Panc1 (cell line): ENCODE data around the gene OR9Q2. TPM values are rescaled to one million over a fixed set of nuclear protein-coding genes. Genes with fewer than 3 reads are reported as not detected.

Source experiments
- ATAC-seq: fragments of 200-7000 bp; cut with Tn5 transposase; 2 replicates; pipeline ENCODE4 v1.9.1; 2020; ENCODE audit warnings: mild to moderate bottlenecking, moderate library complexity
- BruUV-seq: library from RNA; stranded (reverse); fragments of 400-500 nt; replicated peaks from 2 replicates; lab custom pipeline; 2021; lab: Mats Ljungman, UMichigan
- CTCF ChIA-PET: fragments of 300-600 bp; sonication (Branson Sonifier 250); formaldehyde crosslinking; loops from one replicate; lab custom pipeline; 2022; ENCODE audit warnings: antibody characterized with exemption; lab: Charles Lee
- POLR2A ChIA-PET: fragments of 300-600 bp; sonication (Branson Sonifier 250); formaldehyde crosslinking; loops from one replicate; lab custom pipeline; 2022; ENCODE audit warnings: antibody characterized with exemption; lab: Charles Lee
- DNase-seq: peaks from one replicate; pipeline ENCODE4 v3.0.0-alpha.2; 2010; ENCODE audit warnings: low read depth, low spot score
- H3K27ac ChIP-seq: 2 replicates; pipeline ENCODE4 v1.5.1; 2011; ENCODE audit warnings: mild to moderate bottlenecking, low read length, inconsistent platforms
- H3K27me3 ChIP-seq: fragments of 200-500 bp; sonication (Bioruptor generic); 2 replicates; pipeline ENCODE4 v1.6.0; 2014; ENCODE audit warnings: low read length, inconsistent platforms; ENCODE audit not compliant: control insufficient read depth, insufficient read depth
- H3K36me3 ChIP-seq: fragments of 200-500 bp; sonication (Bioruptor generic); 2 replicates; pipeline ENCODE4 v1.5.1; 2014; ENCODE audit warnings: inconsistent platforms, mild to moderate bottlenecking, low read length, moderate library complexity; ENCODE audit not compliant: control insufficient read depth, insufficient read depth
- H3K4me1 ChIP-seq: 2 replicates; pipeline ENCODE4 v1.5.1; 2011; ENCODE audit warnings: inconsistent platforms, mild to moderate bottlenecking, low read length, moderate library complexity; ENCODE audit not compliant: control insufficient read depth, insufficient read depth
- H3K4me3 ChIP-seq, 2 experiments: 2 replicates each; pipeline ENCODE4 v1.5.1; 2011 to 2012; ENCODE audit warnings: low read depth in 2 of 2, low read length in 2 of 2, mild to moderate bottlenecking in 2 of 2, inconsistent platforms in 1 of 2, moderate library complexity in 1 of 2
- H3K9me3 ChIP-seq: fragments of 200-500 bp; sonication (Bioruptor generic); 2 replicates; pipeline ENCODE4 v1.5.1; 2014; ENCODE audit warnings: low read depth, mild to moderate bottlenecking, inconsistent platforms, low read length, moderate library complexity; ENCODE audit not compliant: control insufficient read depth, insufficient read depth
- POLR2AphosphoS5 ChIP-seq: IDR thresholded peaks from 2 replicates; pipeline ENCODE4 v1.6.1; 2012; ENCODE audit warnings: mild to moderate bottlenecking, low read depth, low read length, moderate library complexity
- REST ChIP-seq, 2 experiments: IDR thresholded peaks; 2 replicates each; pipeline ENCODE4 v1.6.1; 2011 to 2012; ENCODE audit warnings: low read depth in 2 of 2, control low read depth in 1 of 2, low read length in 1 of 2, mild to moderate bottlenecking in 1 of 2, moderate library complexity in 1 of 2; ENCODE audit not compliant: insufficient read depth in 1 of 2
- SIN3A ChIP-seq: IDR thresholded peaks from 2 replicates; pipeline ENCODE4 v1.6.1; 2012; ENCODE audit warnings: low read depth, mild to moderate bottlenecking, low read length, moderate library complexity, borderline replicate concordance; ENCODE audit not compliant: insufficient read depth
- TCF7L2 ChIP-seq: IDR thresholded peaks from 2 replicates; pipeline ENCODE4 v1.6.1; 2011; ENCODE audit warnings: mild to moderate bottlenecking, low read depth, low read length, inconsistent platforms
- in situ Hi-C: cut with HindIII; loops from 2 replicates; pipeline ENCODE4 v1.10.0; 2016; ENCODE audit warnings: low sequenced_read_pairs, low pct_unique_long_range_greater_than_20kb
- intact Hi-C: fragments of 100-400 bp; cut with micrococcal nuclease; formaldehyde crosslinking; loops from one replicate; pipeline ENCODE4 v1.10.0; 2022; ENCODE audit not compliant: unreplicated experiment
- total RNA-seq: library from RNA; stranded (reverse); gene quantifications from one replicate; pipeline ENCODE4 v1.2.1, GENCODE V29; 2021; ENCODE audit not compliant: unreplicated experiment
- TF ChIP-seq, protein P1 (sequence below): fragments of 450-650 bp; IDR thresholded peaks from 2 replicates; pipeline ENCODE4 v1.5.1; 2017; ENCODE audit warnings: mild to moderate bottlenecking

OR9Q2 gene
- total RNA-seq, 1 experiment from 2014 or later = not detected

DNA sequence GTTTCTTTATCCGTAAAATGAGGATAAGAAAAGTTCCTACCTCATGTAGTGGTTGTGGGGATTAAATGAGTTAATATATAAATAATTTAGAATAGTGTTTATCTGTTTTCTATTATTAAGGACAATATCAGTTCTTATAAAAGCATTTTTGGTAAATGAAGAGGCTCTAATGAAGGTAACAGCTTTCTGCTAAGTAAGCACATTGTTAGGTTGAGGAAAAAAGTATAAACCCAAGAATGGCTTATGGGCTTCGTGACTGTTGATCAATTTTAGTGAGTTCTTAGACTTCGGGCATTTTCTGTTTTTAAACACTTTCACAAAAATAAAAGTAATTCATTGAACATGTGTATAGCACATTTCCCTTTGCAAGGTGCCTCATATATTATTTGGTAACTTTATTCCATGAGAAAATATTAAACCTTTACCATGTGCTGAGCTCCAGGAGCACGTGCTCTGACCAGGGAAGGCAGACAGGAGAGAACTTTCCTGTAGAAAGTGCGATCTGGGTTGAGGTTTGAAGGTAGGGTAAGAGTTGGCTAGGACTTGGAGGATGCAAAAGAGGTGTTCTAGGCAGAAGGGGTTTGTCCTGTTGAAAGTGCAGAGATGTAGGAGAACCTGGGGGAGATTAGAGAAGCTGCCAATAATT is 11.3 kb upstream of the OR9Q2 start:
- ATAC-seq (no peak), DNase-seq (no peak)
- TF ChIP-seq TCF7L2 (no peak), POLR2AphosphoS5 (no peak), REST (IDR thresholded peaks at IDR 0.05; ENCODE audit: insufficient read depth in 1 of 2, low read depth in 2 of 2, low read length in 1 of 2) (no peak), SIN3A (no peak)
- TF ChIP-seq, protein P1, sequence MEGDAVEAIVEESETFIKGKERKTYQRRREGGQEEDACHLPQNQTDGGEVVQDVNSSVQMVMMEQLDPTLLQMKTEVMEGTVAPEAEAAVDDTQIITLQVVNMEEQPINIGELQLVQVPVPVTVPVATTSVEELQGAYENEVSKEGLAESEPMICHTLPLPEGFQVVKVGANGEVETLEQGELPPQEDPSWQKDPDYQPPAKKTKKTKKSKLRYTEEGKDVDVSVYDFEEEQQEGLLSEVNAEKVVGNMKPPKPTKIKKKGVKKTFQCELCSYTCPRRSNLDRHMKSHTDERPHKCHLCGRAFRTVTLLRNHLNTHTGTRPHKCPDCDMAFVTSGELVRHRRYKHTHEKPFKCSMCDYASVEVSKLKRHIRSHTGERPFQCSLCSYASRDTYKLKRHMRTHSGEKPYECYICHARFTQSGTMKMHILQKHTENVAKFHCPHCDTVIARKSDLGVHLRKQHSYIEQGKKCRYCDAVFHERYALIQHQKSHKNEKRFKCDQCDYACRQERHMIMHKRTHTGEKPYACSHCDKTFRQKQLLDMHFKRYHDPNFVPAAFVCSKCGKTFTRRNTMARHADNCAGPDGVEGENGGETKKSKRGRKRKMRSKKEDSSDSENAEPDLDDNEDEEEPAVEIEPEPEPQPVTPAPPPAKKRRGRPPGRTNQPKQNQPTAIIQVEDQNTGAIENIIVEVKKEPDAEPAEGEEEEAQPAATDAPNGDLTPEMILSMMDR = no peak
- CTCF ChIA-PET = no interaction called here
- Histone ChIP-seq H3K4me3 (no peak overlapping the region), H3K27me3 (0 out of 2 replicates have a peak, but pooled peaks cover 4% of the 10 kb centered on the region), H3K9me3 (no peaks in the 10 kb centered on the region), H3K27ac (no peak overlapping the region), H3K36me3 (no peaks in the 10 kb centered on the region), H3K4me1 (no peaks in the 10 kb centered on the region)
- in situ Hi-C loops (no loop called here), intact Hi-C loops (no loop called here)
- BruUV-seq = no TSS peak
- POLR2A ChIA-PET = no interaction called here

DNA sequence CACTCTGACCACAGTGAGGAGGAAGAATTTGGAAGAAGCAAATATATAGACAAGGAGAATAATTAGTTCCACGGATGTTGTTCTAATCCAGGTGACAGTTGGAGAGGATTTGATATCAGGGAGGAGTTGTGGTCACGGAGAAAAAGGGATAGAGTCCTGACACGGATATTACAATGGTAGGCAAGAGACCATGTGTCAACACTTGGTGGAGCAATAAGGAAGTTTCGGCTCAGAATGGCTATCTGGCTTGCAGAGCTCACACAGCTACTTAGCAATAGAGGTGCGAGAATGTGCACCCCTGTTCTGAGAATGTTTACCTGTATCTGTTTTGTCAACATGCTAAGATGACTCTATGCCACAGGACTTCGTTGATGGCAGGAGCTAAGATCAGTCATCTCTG is 10.4 kb upstream of the OR9Q2 start:
- CTCF ChIA-PET = no interaction called here
- POLR2A ChIA-PET = no interaction called here
- Histone ChIP-seq H3K36me3 (no peaks in the 10 kb centered on the region), H3K4me3 (no peak overlapping the region), H3K27ac (no peak overlapping the region), H3K4me1 (no peaks in the 10 kb centered on the region), H3K27me3 (0 out of 2 replicates have a peak, but pooled peaks cover 4% of the 10 kb centered on the region), H3K9me3 (no peaks in the 10 kb centered on the region)
- in situ Hi-C loops = no loop called here
- no TSS peak for BruUV-seq
- DNase-seq (no peak), ATAC-seq (no peak)
- TF ChIP-seq POLR2AphosphoS5 (no peak), SIN3A (no peak), REST (IDR thresholded peaks at IDR 0.05; ENCODE audit: insufficient read depth in 1 of 2, low read depth in 2 of 2, low read length in 1 of 2) (no peak), TCF7L2 (no peak)
- TF ChIP-seq, protein P1 = no peak
- intact Hi-C loops = no loop called here
